CD4-positive, alpha-beta T cell treated with Interleukin-4 for 1 hour (primary cell): ENCODE data around the gene ERP29.

Experiments
- DNase-seq, 2 donors: peaks; one replicate each; pipeline ENCODE4 v3.0.0-alpha.2; 2020 to 2022

The ERP29 gene

DNA sequence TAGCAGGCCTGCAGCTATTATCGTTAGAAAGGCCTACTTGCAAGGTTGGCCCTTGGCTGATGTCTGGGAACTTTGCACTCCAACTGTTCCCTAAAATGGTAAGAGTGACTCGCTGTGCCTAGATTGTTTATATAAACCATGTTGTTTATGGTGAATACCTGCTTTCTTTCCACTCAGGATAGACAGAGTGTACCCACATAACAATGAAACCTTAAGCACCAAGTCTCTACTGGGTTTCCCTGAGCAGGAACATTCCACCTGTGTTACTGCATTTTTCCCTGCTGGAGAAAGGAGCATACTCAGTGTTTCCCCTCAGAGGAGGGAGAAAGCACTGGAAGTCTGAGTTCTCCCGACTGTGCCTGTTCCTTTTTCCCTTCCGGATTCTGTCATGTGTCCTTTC is 32.8 kb downstream of the ERP29 start:
- no peak for DNase-seq

DNA sequence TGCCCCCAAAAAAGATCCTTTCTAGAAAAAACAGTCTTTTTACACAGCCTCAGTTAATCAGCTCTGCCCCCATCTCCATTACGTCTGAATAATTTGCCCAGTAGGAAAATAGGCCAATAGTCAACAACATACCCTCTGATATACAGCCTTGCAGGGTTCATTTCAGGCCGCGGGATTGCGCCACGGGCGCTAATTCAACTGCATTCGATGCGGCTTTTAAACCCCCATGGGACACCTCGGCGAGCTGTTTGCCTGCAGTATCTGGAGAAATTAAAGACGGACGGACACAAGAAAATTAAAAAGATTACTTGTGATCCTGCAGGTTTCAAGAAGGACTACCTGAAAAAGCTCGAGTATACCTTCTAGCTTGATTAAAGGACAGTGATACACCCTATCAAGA is 36.1 kb downstream of the ERP29 start:
- DNase-seq = no peak

GRCh38 chr12:112061137-112061536 is 47.9 kb downstream of the ERP29 start:
- no peak for DNase-seq

DNA sequence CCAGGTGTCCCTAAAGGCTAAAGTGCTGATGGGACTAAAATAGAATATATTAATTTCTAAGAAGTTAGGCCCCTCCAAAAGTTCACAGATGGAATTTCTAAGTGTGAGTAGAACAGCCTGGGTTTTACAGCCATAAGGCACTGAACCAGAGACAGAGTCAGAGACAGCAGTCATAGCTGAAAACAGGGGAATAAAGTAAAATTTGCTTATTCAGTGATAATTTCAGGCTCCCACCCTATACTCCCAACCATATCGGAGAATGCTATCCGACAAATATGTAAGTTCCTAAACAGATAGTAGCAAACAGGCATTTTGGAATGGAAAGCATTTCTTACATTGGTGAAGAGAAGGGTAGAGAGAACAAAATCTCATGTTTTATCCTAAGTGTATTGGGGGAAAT is 50.0 kb downstream of the ERP29 start:
- DNase-seq = no peak

GRCh38 chr12:112066566-112066965 is 53.3 kb downstream of the ERP29 start:
- no peak for DNase-seq
